GM21786 (cell line): ENCODE measurements around the gene OSM.

Experiments
- ATAC-seq: cut with Tn5 transposase; IDR thresholded peaks from one replicate; pipeline ENCODE4 v1.9.1; 2021; ENCODE audit not compliant: unreplicated experiment

OSM gene

DNA sequence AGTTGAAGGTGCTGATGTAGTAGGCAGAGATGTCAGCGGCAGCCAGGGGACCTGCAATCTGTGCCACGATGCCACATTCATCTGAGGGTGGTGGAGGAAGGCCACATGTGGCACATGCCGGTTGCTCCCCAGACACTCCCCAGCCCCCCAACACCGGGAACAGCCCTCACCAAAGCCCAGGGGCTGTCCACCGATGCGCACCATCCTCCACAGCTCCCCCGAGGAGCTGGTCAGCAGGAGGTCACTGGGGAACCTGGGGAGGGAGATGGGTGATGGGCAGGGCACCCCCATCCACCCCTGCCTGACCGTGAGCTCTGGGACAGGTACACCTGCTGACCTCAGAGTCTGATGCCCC lies 19.2 kb upstream of the OSM start:
- ATAC-seq: no peak

DNA sequence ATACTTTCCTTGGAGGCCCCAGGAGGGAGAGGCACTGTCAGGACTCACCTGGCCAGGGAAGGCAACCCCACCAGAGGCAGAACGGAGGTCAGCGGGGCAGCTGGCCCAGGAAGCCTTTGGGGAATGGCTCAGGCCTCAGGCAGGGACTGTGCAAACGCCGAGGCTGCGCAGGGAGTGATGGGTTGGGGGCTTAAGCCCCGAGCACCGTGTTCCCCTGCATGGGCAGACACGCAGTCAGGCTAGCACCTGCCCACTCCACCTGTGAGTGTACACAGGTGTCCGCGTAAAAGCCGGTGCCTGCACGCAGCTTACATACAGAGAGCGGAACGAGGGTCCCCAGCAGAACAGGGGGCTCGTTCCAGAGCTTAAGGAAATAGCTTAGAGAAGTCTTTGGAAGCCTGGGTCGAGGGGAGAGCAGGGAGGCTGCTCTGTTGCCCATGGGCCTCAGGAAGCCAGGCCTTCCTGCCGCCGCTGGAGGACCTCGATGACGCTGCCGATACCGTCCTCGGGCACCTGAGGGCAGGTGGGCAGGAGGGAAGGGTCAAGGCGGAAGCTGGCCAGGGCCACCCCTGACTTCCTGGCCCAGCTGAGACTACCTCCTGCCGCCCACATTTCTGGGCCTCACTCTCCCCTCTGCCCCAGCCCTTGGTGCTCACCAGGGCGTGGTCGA lies 18.7 kb upstream of the OSM start:
- ATAC-seq: no peak

DNA sequence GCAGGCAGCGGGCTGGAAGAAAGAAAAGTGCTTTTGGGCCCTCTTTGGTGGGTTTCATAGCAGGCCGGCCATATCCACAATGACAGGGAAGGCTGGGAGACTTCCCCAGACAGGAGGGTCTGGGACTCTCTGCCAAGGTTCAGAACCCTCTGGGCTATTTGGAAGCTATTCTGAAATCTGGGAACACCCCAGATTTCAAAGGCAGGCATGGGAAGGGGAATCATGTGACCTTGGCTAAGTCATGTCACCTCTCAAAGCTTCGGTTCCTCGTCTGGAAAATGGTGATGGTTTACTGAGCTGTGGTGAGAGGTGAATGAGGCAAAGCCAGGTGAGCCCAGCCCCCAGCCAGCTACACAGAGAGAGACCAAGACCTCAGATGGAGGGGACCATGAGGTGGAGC lies 18.0 kb upstream of the OSM start:
- ATAC-seq: no peak

GRCh38 chr22:30284172-30284571 lies 17.5 kb upstream of the OSM start:
- ATAC-seq: no peak

DNA sequence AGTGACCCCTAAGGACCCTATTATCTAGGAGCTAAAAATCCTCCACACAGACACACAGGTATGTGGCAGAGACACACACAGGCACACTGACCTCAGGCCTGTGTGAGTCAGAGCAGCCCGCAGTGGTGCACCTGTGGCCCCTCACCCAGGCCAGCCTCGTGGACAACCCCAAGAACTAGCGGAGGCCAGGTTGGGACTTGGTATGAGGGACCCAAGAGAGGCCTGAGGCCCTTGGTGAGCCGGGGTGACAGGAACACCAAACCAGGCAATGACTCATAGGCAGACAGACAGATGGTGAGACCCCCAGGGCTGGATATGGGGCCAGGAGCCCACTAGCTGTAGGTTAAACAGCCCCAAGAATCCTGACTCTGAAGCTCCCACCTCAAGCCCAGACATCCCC lies 16.7 kb upstream of the OSM start:
- ATAC-seq: no peak

DNA sequence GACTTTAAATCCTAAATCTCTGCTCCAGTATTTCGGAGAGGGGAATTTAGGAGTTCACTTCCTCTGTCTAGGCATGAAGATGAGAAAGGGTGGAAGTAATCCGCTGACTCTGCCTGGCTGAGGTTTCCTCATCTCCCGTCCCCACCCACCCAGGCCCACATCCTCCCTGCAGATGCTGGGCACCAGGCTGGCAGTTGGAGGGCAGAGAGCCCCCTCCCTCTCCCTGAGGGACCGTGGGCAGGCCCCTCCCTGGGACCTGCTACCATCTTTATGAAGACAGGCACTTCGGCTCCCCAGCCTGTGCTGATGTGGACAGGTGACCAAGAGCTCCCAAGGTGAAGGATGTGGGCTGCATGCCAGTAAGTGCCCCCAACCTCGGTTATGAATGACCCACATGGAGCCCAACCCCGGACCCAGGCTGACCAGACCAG lies 16.0 kb upstream of the OSM start:
- ATAC-seq: no peak

- ATAC-seq: no peak
These were observed 13.9 kb upstream of the OSM start for GRCh38 chr22:30280505-30280904.

DNA sequence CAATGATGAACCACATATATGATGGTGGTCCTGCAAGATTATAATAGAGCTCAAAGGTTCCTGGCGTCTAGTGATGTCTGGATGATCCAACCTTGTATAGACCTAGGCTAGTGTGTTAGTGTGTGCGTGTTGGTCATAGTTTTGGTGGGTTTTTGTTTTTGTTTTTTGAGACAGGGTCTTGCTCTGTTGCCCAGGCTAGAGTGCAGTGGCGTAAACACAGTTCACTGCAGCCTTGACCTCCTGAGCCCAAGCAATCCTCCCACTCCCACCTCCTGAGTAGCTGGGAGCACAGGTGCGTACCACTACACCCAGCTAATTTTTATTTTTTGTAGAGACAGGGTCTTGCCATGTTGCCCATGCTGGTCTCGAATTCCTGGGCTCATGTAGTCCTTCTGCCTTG lies 13.3 kb upstream of the OSM start:
- ATAC-seq: no peak

- no peak for ATAC-seq
These were observed 12.6 kb upstream of the OSM start for GRCh38 chr22:30279046-30279788.

- no peak for ATAC-seq
These were observed 11.1 kb upstream of the OSM start for GRCh38 chr22:30277547-30278344.

- ATAC-seq: no peak
These were observed 9.4 kb upstream of the OSM start for GRCh38 chr22:30276039-30276438.

DNA sequence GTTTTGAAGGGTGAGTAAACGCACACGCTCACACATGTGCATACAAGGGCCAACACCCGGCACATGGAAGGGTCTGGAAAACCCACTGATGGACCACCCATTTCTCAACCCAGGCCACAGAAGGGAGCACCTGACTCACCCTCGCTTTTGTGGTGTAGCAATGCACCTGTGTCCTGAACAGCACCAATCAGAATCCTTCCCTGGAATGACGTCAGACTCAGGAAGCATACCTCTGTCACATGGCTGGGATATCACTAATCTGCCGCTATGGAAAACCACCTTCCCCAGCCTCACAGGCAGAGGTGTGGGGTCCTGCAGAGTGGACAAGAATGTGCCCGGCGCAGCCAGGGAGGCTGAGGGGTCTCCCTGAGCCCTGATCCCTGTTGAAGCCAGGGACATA lies 9.0 kb upstream of the OSM start:
- no peak for ATAC-seq

- ATAC-seq: no peak
These were observed 7.8 kb upstream of the OSM start for GRCh38 chr22:30274437-30274812.

DNA sequence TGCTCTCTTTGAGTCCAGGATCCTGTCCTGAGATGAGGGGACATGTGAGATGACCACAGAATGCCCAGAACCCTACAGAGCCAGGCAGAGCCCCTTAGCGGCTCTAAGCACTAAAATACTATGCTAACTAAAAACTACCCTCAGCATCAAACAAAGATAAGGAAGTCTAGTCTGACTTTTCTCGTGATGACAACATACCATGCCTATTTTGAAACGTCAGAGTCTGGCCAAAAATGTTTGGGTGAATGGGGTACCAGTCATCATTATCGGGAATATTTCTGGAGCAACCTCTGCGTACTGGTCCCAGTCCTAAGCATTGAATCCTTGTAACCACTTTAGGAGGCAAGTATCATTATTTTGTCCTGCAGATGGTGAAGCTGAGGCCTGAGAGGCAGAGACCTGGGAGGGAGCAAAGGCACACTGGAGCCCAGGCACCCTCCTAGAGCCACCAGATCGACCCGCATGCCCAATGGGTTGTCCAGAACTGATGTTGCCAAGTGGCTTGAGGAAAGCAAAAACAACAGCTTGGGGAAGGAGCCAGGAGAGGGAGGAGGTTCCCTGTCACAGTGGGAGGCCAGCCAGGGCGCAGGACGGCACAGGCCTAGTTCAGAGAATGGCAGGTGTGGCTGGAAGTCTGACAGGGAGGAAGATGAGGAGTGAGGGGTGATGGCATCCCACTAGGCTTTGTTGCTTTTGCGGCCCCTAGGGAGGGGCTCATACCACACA lies 7.2 kb upstream of the OSM start:
- ATAC-seq: no peak

DNA sequence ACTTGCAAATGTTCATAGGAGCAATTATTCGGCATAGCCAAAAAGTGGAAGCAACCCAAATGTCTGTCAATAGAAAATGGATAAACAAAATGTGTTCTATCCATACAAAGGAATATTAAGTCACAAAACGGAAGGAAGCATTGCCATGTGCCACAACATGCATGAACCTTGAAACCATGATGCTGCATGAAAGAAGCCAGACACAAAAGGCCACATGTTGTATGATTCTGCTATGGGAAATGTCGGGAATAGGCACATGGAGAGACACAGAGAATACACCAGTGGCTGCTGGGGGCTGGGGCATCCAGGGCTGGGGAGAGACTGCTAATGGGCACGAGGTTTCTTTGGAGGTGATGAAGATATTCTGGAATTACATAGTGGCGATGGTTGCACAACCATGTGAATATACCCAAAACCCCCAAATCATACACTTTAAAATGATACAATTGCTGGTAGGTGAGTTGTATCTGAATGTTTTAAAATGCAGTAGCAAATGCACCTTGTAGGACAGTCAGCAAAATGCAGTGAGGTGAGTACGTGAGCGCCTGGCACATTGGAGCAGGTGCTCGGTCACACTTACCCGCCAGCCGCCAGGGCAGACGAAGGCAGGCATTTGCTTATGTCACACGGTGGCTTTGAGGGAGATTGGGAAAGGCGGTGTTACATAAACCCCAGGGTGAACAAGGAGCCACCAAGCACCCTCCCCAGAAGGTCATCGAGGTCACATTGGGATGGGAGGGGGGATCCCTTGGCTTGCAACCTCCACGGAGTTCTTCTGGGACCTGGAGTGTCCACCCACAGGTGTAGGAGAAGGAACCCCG lies 6.3 kb upstream of the OSM start:
- ATAC-seq: no peak

GRCh38 chr22:30270832-30271231 lies 4.2 kb upstream of the OSM start:
- no peak for ATAC-seq

GRCh38 chr22:30268331-30268730 lies 1.7 kb upstream of the OSM start:
- ATAC-seq: no peak

DNA sequence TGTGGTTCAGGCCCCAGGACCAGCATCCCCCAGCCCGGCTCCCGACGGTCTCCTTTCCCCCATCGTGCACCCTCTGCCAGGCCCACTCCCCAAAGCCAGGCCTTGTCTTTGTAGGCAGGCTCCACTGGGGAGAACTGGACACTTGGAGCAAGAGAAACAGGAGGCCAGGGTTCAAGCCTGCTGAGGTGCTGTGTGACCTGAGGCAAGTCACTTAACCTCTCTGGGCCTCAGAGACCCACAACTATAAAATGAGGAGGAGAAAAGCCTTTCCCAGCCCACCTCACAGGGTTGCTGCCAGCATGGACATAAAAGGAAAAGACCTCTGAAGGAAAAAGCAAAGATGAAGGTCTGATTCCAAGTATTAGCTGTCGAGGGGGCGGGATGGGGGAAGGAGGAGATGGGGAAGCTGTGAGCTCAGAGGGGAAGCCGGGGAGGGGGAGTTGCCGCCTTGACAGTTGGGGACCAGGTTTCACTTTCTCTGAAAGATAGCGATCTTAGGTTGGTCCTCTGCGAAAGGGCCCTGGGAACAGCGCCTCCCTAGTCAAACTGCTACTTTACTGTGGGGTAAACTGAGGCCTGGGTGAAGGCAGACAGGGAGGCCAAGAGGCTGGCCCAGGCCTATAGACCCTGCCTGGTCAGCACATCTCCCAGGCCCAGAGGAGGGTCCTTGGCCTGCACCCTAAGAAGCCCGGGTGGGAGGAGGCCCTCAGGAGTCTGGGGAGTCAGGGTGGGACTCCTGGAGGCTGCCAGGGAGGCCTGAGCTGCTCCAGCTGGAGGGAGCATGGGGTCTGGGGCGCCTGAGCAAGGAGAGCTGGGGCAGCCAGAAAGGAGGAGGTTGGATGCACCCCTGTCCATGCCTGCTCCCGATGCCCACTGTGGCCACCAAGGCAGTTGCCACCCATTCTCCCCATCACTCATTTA lies 991 bp upstream of the OSM start:
- ATAC-seq: no peak

GRCh38 chr22:30265823-30266444 lies 717 bp downstream of the OSM start:
- peak; percentile 52 for ATAC-seq
